Activated CD4-positive, alpha-beta T cell treated with anti-CD3 and anti-CD28 coated beads, Interleukin-2, amount 50 U/mL, for 4 hours (primary cell): ENCODE measurements around the gene CLDN1.
"Not testable (repeated sequence)": the region's sequence is repeated elsewhere in the genome, so short reads cannot be mapped to it uniquely, and the experiment has no call there.

ENCODE experiments used
- DNase-seq, 2 experiments: peaks; one replicate each; pipeline ENCODE4 v3.0.0-alpha.2; 2020

Gene CLDN1

DNA sequence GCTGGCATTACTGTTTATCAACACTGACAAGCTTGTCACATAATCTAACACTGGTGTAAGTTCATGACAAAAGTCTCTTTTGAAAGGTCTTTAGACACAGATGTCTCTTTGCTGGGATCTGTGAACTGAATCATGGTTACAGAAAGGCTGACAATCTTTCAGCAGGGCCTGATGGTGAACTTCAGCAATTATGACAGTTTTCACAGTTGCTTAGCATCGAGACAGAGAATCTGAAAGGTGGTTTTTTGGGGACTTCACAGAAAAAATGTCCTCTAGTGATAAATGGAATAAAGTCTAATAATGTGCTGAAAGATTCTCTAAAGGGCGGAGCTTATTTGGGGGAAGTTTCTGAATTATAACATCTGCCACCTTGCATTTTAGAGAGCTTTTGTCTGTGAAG, 32.3 kb downstream of the CLDN1 start:
- DNase-seq: no peak

DNA sequence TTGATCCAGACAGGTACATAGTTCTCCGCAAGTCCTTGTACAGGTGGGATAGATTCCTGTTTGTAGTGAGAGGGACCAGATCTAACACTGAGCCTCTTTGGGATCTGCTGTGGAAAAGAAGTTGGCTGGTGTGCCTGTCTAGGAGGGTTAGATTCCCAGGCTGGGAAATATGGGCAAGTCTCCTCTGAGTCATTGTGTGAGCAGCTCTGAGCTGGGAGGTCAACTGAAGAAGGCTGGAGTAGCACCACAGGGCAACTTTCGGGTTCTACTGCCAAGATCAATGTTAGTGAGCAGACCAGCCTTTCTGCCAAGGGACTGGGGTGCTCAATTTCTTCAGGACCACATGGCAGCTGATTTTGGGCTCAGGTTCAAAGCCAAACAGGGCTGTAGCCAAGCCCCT, 33.4 kb downstream of the CLDN1 start:
- DNase-seq: no peak

DNA sequence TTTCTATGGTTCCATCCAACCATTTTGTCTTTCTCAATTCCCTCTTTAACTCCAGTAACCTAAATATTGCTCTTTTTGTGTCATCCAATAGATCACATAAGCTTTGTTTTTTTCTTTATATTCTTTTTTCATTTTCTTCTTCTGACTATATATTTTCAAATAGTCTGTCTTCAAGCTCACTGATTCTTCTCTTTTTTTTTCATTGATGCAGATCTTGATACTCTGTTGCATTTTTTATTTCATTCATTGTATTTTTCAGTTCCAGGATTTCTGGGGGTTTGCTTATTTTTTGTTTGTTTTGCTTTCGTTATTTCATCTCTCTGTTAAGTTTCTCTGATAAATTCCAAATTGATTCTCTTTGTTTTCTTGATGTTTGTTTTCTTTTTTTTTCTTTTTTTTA, 36.2 kb downstream of the CLDN1 start:
- no peak for DNase-seq

DNA sequence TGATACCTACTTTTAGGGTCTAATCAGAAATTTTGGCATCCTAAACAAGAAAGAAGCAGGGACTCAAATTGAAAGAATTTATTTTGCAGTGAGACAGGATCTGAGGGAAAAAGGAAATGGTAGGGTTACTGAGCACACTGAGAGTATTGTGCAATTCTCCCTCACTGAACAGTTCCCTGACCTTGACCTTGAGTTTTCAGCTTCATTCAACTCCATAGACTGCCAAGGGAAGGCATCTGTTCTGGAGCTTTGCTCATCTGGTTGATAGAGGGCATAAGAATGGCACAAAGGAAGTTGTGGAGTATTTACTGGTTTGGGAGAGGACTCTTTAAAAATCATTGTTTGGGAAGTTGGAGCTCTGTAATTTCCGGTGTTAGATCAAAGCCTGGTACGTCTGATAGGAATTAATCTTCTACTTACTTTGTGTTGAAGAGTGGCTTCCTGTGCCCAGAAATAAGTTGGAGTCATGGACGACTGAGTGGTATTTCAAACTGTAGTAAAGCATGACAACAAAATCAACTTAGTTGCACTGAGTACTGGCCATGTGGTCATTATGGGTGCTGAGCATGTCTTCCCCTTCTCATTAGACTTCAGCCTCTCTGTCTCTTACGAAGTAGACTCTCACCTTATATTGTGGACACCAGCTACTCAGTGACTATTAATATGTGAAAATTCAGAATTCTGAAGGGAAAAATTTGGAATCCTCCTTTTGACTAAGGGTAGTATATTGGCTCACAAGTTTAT, 40.8 kb downstream of the CLDN1 start:
- no peak for DNase-seq

DNA sequence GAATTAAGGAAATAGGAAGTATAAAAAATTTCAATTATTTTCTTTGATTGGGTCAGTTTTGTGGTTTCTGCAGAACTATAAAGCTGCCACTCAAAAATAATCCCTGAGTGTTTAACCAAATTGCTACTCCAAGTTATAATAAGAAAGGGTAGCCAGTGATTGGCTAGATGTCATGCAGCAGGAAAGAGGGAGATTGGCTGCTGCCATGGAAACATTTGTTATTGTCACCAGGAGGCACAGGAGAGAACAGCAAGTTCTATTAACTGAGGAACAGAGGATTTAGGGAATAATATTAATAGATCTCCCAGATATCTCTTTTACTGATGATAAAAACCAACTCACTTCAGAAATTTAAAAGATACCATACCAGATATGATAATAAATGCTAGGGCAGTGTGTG, 42.6 kb downstream of the CLDN1 start:
- no peak for DNase-seq

DNA sequence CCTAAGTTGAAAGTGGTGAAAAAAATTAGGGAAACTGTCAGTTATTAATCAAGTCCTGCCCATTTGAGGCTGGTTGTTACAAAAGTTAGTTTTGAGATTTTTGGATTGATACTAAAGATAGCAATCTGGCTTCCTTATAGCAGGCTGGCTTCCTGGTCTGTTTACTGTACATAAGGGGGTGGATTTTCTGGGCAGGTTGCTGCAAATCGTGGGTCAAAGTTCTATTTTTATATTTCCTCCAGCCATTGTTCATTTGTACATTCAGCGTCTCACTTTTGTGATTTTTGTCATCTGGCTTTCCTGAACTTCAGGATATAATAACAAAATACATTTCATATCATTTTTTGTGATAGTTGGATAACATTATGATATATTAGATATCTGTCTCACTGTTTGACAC, 49.5 kb downstream of the CLDN1 start:
- no peak for DNase-seq

DNA sequence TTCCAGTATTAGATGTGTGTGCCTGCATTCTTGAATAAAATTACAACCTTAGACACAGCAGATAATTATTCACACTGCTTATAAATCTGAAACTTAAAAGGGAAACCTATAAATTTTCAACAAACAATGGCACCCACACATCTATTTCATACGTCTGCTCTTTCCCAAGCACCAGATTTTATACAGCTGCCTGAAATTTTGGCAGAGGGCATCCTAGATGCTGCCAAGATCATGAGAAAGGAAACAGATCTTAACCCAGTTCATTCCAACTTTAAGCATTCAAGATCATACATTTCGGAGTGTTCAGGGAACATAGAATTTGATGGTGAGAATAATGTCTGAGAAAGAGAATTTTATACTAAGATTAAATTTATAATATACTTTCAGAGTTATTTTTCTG, 53.1 kb downstream of the CLDN1 start:
- no peak for DNase-seq

GRCh38 chr3:190267464-190267863, 54.8 kb downstream of the CLDN1 start:
- not testable (repeated sequence) for DNase-seq

- no peak for DNase-seq
These were observed 55.3 kb downstream of the CLDN1 start for GRCh38 chr3:190266913-190267290.

DNA sequence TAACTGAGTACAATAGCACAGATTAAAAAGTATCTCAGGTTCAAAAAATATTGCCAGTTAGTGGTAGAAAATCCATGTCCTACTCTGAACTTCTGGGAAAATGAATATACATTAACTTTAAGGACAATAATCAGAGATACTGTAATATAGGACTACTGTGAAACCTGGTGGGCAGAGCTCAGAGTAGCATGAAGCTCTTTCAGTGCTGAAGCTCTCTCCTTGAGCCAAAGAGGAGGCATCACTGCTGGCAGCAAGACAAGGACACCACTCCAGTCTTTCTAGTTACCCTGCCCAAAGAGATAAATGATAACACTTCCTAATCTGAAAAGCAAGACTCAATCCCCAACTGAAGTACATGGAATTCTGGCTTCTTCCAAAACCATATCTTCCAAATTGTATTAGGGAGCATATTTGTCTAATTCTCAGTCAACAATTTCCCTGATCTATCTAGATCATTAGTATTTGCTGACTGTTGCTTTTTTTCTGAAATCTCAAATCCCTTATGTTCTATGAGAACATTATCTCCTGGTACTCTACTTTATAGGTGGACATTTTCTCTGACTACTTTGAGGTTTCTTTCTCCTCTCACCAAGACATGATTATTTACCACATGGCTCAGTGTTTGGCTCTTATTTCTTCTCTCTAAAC, 55.9 kb downstream of the CLDN1 start:
- DNase-seq: no peak

DNA sequence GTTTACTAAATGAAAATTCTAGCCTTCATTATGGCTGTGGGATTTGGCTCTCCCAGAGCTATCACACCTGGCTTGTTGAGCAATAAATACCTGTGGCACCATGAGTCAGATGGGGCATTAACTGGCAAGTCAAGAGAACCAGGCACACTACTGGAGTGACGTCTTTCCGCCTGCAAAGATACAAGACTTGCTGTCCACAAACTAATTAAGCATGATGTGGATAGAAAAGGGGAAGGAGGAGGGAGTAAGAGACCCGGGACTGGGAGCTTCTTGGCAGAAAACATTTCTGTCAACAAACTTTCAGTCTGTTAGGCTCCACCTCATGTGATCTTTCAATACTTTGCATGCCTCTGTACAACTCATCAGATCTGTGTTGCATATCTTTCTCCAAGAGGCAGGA, 56.5 kb downstream of the CLDN1 start:
- no peak for DNase-seq

GRCh38 chr3:190265126-190265525, 57.1 kb downstream of the CLDN1 start:
- no peak for DNase-seq

DNA sequence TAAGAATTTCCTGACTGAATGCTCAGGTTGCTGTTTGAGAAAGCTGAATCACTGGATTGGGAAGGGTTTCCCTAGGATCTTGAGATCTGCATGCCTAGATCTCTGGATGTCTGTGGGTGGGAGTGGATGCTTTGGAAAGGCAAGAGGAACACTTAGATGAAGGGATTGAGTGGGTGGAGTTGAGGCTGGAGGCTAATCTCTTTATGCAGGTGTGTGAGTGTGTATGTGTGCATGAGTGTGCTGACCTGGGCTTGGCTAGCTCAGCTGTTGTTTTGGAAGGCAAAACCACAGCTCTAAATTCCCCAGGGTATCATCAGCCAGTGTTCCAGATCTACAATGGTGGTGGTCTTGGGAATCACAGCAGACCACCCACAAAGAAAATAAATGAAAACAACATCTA, 60.5 kb downstream of the CLDN1 start:
- DNase-seq: no peak

- no peak for DNase-seq
These were observed 61.2 kb downstream of the CLDN1 start for GRCh38 chr3:190261015-190261414.

DNA sequence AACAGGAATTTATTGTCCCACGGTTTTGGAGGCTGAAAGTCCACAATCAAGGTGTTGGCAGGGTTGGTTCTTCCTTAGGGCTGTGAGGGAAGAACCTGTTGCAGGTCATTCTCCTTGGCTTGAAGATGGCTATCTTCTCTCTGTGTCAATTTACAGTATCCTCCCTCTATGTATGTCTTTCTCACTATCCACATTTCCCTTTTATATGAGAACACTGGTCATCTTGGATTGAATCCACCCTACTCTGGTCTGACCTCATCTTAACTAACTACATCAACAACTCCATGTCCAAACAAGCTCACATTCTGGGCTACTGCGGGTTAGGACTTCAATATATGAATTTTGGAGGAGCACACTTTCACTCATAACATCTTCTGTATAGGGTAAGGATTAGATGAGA, 61.9 kb downstream of the CLDN1 start:
- no peak for DNase-seq

GRCh38 chr3:190258634-190259033, 63.6 kb downstream of the CLDN1 start:
- DNase-seq: no peak
